HUES6 (cell line): ENCODE measurements around the gene CNTROB.

Source experiments
- H3K27ac ChIP-seq: 2 replicates; pipeline ENCODE4 v1.7.0; 2013; ENCODE audit warnings: low read depth, mild to moderate bottlenecking, low read length, inconsistent platforms
- H3K27me3 ChIP-seq: 2 replicates; pipeline ENCODE4 v1.6.1; 2013; ENCODE audit warnings: low read length; ENCODE audit not compliant: control insufficient read depth, insufficient read depth
- H3K36me3 ChIP-seq: 2 replicates; pipeline ENCODE4 v1.6.1; 2013; ENCODE audit warnings: low read length; ENCODE audit not compliant: control insufficient read depth, insufficient read depth
- H3K4me1 ChIP-seq: 2 replicates; pipeline ENCODE4 v1.6.1; 2013; ENCODE audit warnings: low read length; ENCODE audit not compliant: control insufficient read depth, insufficient read depth
- H3K4me3 ChIP-seq: 2 replicates; pipeline ENCODE4 v1.5.1; 2013; ENCODE audit warnings: low read depth, low read length
- H3K9ac ChIP-seq: one replicate; pipeline ENCODE4 v1.6.1; 2013; ENCODE audit warnings: mild to moderate bottlenecking, low read length
- H3K9me3 ChIP-seq: 2 replicates; pipeline ENCODE4 v1.6.1; 2013; ENCODE audit warnings: low read depth, low read length; ENCODE audit not compliant: control insufficient read depth, insufficient read depth

CNTROB gene

GRCh38 chr17:7888184-7888920 is 43.7 kb upstream of the CNTROB start, which contains the start of gene CHD3:
TSS of gene CHD3 (plus strand) at chr17:7888789. CDS start at chr17:7889001, 212 bp downstream.
- Histone ChIP-seq H3K36me3 (peaks cover 4% of the 10 kb centered on the region; the same call in 1 of the 2 replicates), H3K9ac (peak within 1 kb of the TSS; percentile 67), H3K9me3 (no peaks in the 10 kb centered on the region), H3K4me1 (peaks cover 33% of the 10 kb centered on the region), H3K27ac (peak within 1 kb of the TSS; percentile 50; the same call in 1 of the 2 replicates), H3K4me3 (peak within 1 kb of the TSS; percentile 85), H3K27me3 (peaks cover 12% of the 10 kb centered on the region; the same call in 1 of the 2 replicates)

GRCh38 chr17:7889166-7889955 is 42.6 kb upstream of the CNTROB start:
- peaks cover 10% of the 10 kb centered on the region for H3K36me3 ChIP-seq
- H3K27me3 ChIP-seq = peaks cover 12% of the 10 kb centered on the region; the same call in 1 of the 2 replicates
- H3K4me3 ChIP-seq = peak overlapping the region; percentile 21; the same call in 1 of the 2 replicates
- peaks cover 26% of the 10 kb centered on the region for H3K4me1 ChIP-seq
- H3K9ac ChIP-seq = no peak overlapping the region
- no peaks in the 10 kb centered on the region for H3K9me3 ChIP-seq
- H3K27ac ChIP-seq = no peak overlapping the region

- H3K27me3 ChIP-seq = no peaks in the 10 kb centered on the region
- no peak overlapping the region for H3K4me3 ChIP-seq
- H3K4me1 ChIP-seq = peaks cover 12% of the 10 kb centered on the region
- H3K27ac ChIP-seq = no peak overlapping the region
- no peak overlapping the region for H3K9ac ChIP-seq
- H3K36me3 ChIP-seq = peaks cover 36% of the 10 kb centered on the region
- H3K9me3 ChIP-seq = no peaks in the 10 kb centered on the region
Observed at GRCh38 chr17:7893187-7893880, 38.7 kb upstream of the CNTROB start.

- H3K9ac ChIP-seq = no peak overlapping the region
- H3K4me1 ChIP-seq = peaks cover 3% of the 10 kb centered on the region; the same call in 1 of the 2 replicates
- peaks cover 44% of the 10 kb centered on the region for H3K36me3 ChIP-seq
- no peaks in the 10 kb centered on the region for H3K27me3 ChIP-seq
- no peak overlapping the region for H3K4me3 ChIP-seq
- no peak overlapping the region for H3K27ac ChIP-seq
- H3K9me3 ChIP-seq = no peaks in the 10 kb centered on the region
Observed at GRCh38 chr17:7894226-7894625, 37.8 kb upstream of the CNTROB start.

- H3K27ac ChIP-seq = no peak overlapping the region
- H3K9ac ChIP-seq = no peak overlapping the region
- H3K4me1 ChIP-seq = no peaks in the 10 kb centered on the region
- no peaks in the 10 kb centered on the region for H3K27me3 ChIP-seq
- no peak overlapping the region for H3K4me3 ChIP-seq
- peaks cover 50% of the 10 kb centered on the region for H3K36me3 ChIP-seq
- no peaks in the 10 kb centered on the region for H3K9me3 ChIP-seq
Observed at GRCh38 chr17:7894866-7895265, 37.1 kb upstream of the CNTROB start.

GRCh38 chr17:7897090-7897489 is 34.9 kb upstream of the CNTROB start:
- peaks cover 62% of the 10 kb centered on the region for H3K36me3 ChIP-seq
- H3K9ac ChIP-seq = no peak overlapping the region
- H3K4me3 ChIP-seq = no peak overlapping the region
- H3K4me1 ChIP-seq = no peaks in the 10 kb centered on the region
- H3K27ac ChIP-seq = no peak overlapping the region
- no peaks in the 10 kb centered on the region for H3K9me3 ChIP-seq
- no peaks in the 10 kb centered on the region for H3K27me3 ChIP-seq

GRCh38 chr17:7897773-7898172 is 34.2 kb upstream of the CNTROB start:
- Histone ChIP-seq H3K27me3 (no peaks in the 10 kb centered on the region), H3K36me3 (peaks cover 66% of the 10 kb centered on the region), H3K4me1 (peaks cover under 1% of the 10 kb centered on the region; the same call in 1 of the 2 replicates), H3K9me3 (no peaks in the 10 kb centered on the region), H3K27ac (no peak overlapping the region), H3K4me3 (no peak overlapping the region), H3K9ac (no peak overlapping the region)

- Histone ChIP-seq H3K9ac (no peak overlapping the region), H3K27ac (no peak overlapping the region), H3K4me1 (peaks cover 14% of the 10 kb centered on the region; the same call in 1 of the 2 replicates), H3K36me3 (peaks cover 66% of the 10 kb centered on the region), H3K4me3 (no peak overlapping the region), H3K27me3 (no peaks in the 10 kb centered on the region), H3K9me3 (no peaks in the 10 kb centered on the region)
Observed at GRCh38 chr17:7903154-7904103, 28.6 kb upstream of the CNTROB start.

- Histone ChIP-seq H3K27me3 (no peaks in the 10 kb centered on the region), H3K4me1 (peaks cover under 1% of the 10 kb centered on the region; the same call in 1 of the 2 replicates), H3K9me3 (no peaks in the 10 kb centered on the region), H3K27ac (no peak overlapping the region), H3K36me3 (peaks cover 35% of the 10 kb centered on the region), H3K4me3 (no peak overlapping the region), H3K9ac (no peak overlapping the region)
Observed at GRCh38 chr17:7909089-7909488, 22.9 kb upstream of the CNTROB start.

GRCh38 chr17:7910281-7910680 is 21.7 kb upstream of the CNTROB start:
- Histone ChIP-seq H3K27ac (no peak overlapping the region), H3K4me3 (no peak overlapping the region), H3K4me1 (peaks cover 3% of the 10 kb centered on the region), H3K27me3 (peaks cover 9% of the 10 kb centered on the region), H3K9me3 (no peaks in the 10 kb centered on the region), H3K9ac (no peak overlapping the region), H3K36me3 (peaks cover 23% of the 10 kb centered on the region)
